Activated CD8-positive, alpha-beta T cell treated with anti-CD3 and anti-CD28 coated beads, Interleukin-2, amount 10 ng/mL, durations not matched to agents 7 days and 5 days (primary cell): ENCODE results near the gene PPM1J. TPM values are rescaled to one million over a fixed set of nuclear protein-coding genes. Genes with fewer than 3 reads are reported as not detected.
"Not testable (repeated sequence)": the region's sequence is repeated elsewhere in the genome, so short reads cannot be mapped to it uniquely, and the experiment has no call there.

Experiments
- ATAC-seq: fragments of 150-1000 bp; cut with Tn5 transposase; one replicate; pipeline ENCODE4 v1.10.0; 2021; ENCODE audit warnings: moderate library complexity
- CTCF ChIA-PET: fragments of 350-600 bp; sonication (Branson Sonifier 250); formaldehyde crosslinking; loops from one replicate; lab custom pipeline; 2021; ENCODE audit warnings: antibody characterized with exemption; lab: Charles Lee
- POLR2A ChIA-PET: fragments of 350-600 bp; sonication (Branson Sonifier 250); formaldehyde crosslinking; loops from one replicate; lab custom pipeline; 2021; ENCODE audit warnings: antibody characterized with exemption; lab: Charles Lee
- DNase-seq: peaks from one replicate; pipeline ENCODE4 v3.0.0-alpha.2; 2020
- H3K27ac Mint-ChIP-seq: one replicate; pipeline ENCODE4 v1.8.0; 2021; ENCODE audit warnings: mild to moderate bottlenecking, mixed read lengths
- H3K27me3 Mint-ChIP-seq: one replicate; pipeline ENCODE4 v1.8.0; 2021; ENCODE audit warnings: low read depth, mixed read lengths
- H3K36me3 Mint-ChIP-seq: one replicate; pipeline ENCODE4 v1.8.0; 2021; ENCODE audit warnings: low read depth, mixed read lengths
- H3K4me1 Mint-ChIP-seq: one replicate; pipeline ENCODE4 v1.8.0; 2021; ENCODE audit warnings: low read depth, mixed read lengths
- H3K4me3 Mint-ChIP-seq: one replicate; pipeline ENCODE4 v1.8.0; 2021; ENCODE audit warnings: mild to moderate bottlenecking, mixed read lengths
- H3K9me3 Mint-ChIP-seq: one replicate; pipeline ENCODE4 v1.8.0; 2022; ENCODE audit warnings: mixed read lengths; ENCODE audit not compliant: insufficient read depth
- total RNA-seq, 2 experiments: library from RNA; stranded (reverse); gene quantifications; one replicate each; pipeline ENCODE4 v1.2.3, GENCODE V29; 2021

The PPM1J gene
- total RNA-seq, 2 experiments from 2014 or later, result not detected

GRCh38 chr1:112731451-112731850, 16.3 kb upstream of the PPM1J start:
- ATAC-seq (no peak), DNase-seq (no peak)
- CTCF ChIA-PET, result interaction anchor here (1.2 kb wide), 1 partner anchor 13 kb away, joined by 3 read pairs; a partner anchor contains a TSS
- Mint-ChIP-seq H3K27ac (no peak overlapping the region), H3K9me3 (no peaks in the 10 kb centered on the region), H3K4me1 (no peaks in the 10 kb centered on the region), H3K27me3 (peaks cover 3% of the 10 kb centered on the region), H3K4me3 (no peak overlapping the region), H3K36me3 (no peaks in the 10 kb centered on the region)
- POLR2A ChIA-PET, result no interaction called here

GRCh38 chr1:112729909-112730308, 14.8 kb upstream of the PPM1J start:
- POLR2A ChIA-PET, result no interaction called here
- no peak overlapping the region for H3K27ac Mint-ChIP-seq

GRCh38 chr1:112729011-112729410, 13.9 kb upstream of the PPM1J start:
- POLR2A ChIA-PET, H3K4me3 Mint-ChIP-seq, H3K27ac Mint-ChIP-seq: not testable (repeated sequence)

More at GRCh38 chr1:112729909-112730308, 14.8 kb upstream of the PPM1J start:
- no peak overlapping the region for H3K4me3 Mint-ChIP-seq
- CTCF ChIA-PET, result interaction anchor here (0.8 to 1.1 kb wide), 2 partner anchors 14 to 343 kb away, joined by 3 to 5 read pairs; partner anchors contain the start of genes LRIG2 and PPM1J
- no peaks in the 10 kb centered on the region for H3K36me3 Mint-ChIP-seq
- no peaks in the 10 kb centered on the region for H3K9me3 Mint-ChIP-seq
- H3K4me1 Mint-ChIP-seq, result no peaks in the 10 kb centered on the region
- no peak for ATAC-seq
- H3K27me3 Mint-ChIP-seq, result peaks cover 8% of the 10 kb centered on the region
- DNase-seq, result no peak

GRCh38 chr1:112728306-112728971, 13.3 kb upstream of the PPM1J start:
- H3K4me1 Mint-ChIP-seq, DNase-seq, H3K9me3 Mint-ChIP-seq, H3K27ac Mint-ChIP-seq, ATAC-seq, POLR2A ChIA-PET, H3K4me3 Mint-ChIP-seq, H3K27me3 Mint-ChIP-seq, CTCF ChIA-PET, H3K36me3 Mint-ChIP-seq: not testable (repeated sequence)

More at GRCh38 chr1:112729011-112729410, 13.9 kb upstream of the PPM1J start:
- H3K36me3 Mint-ChIP-seq, H3K4me1 Mint-ChIP-seq, H3K9me3 Mint-ChIP-seq, ATAC-seq, CTCF ChIA-PET, H3K27me3 Mint-ChIP-seq, DNase-seq: not testable (repeated sequence)

GRCh38 chr1:112727716-112728115, 12.6 kb upstream of the PPM1J start:
- DNase-seq (no peak), ATAC-seq (no peak)
- POLR2A ChIA-PET, result no interaction called here
- Mint-ChIP-seq H3K9me3 (no peaks in the 10 kb centered on the region), H3K4me1 (peaks cover 8% of the 10 kb centered on the region), H3K27ac (no peak overlapping the region), H3K27me3 (peaks cover 11% of the 10 kb centered on the region), H3K4me3 (no peak overlapping the region), H3K36me3 (no peaks in the 10 kb centered on the region)
- CTCF ChIA-PET, result no interaction called here

GRCh38 chr1:112724240-112724639, 9.1 kb upstream of the PPM1J start:
- DNase-seq, H3K27ac Mint-ChIP-seq, H3K9me3 Mint-ChIP-seq, H3K36me3 Mint-ChIP-seq, ATAC-seq, POLR2A ChIA-PET, CTCF ChIA-PET, H3K4me3 Mint-ChIP-seq: not testable (repeated sequence)
- Mint-ChIP-seq H3K27me3 (peaks cover 31% of the 10 kb centered on the region), H3K4me1 (peaks cover 12% of the 10 kb centered on the region)

- Mint-ChIP-seq H3K4me3 (no peak overlapping the region), H3K36me3 (no peaks in the 10 kb centered on the region), H3K9me3 (no peaks in the 10 kb centered on the region), H3K27ac (no peak overlapping the region), H3K27me3 (peaks cover 33% of the 10 kb centered on the region), H3K4me1 (peaks cover 14% of the 10 kb centered on the region)
- DNase-seq, result no peak
- ChIA-PET CTCF (interaction anchor here (9.8 kb wide), 1 partner anchor 82 kb away, joined by 173 read pairs; no protein-coding TSS in a partner anchor), POLR2A (no interaction called here)
- no peak for ATAC-seq
Measured at GRCh38 chr1:112723511-112723839, 8.3 kb upstream of the PPM1J start.

- DNase-seq, result no peak
- Mint-ChIP-seq H3K4me1 (peaks cover 14% of the 10 kb centered on the region), H3K27ac (no peak overlapping the region), H3K36me3 (no peaks in the 10 kb centered on the region), H3K4me3 (no peak overlapping the region), H3K27me3 (peaks cover 33% of the 10 kb centered on the region), H3K9me3 (no peaks in the 10 kb centered on the region)
- ChIA-PET CTCF (interaction anchor here (0.9 to 9.8 kb wide), 3 partner anchors 10 to 332 kb away, joined by 3 to 173 read pairs (median 3); no protein-coding TSS in a partner anchor), POLR2A (no interaction called here)
- ATAC-seq, result peak; percentile 25
Measured at GRCh38 chr1:112722601-112723510, 7.7 kb upstream of the PPM1J start.

- no peak for ATAC-seq
- POLR2A ChIA-PET, result no interaction called here
- no peaks in the 10 kb centered on the region for H3K9me3 Mint-ChIP-seq
- H3K36me3 Mint-ChIP-seq, result no peaks in the 10 kb centered on the region
- no peak for DNase-seq
- CTCF ChIA-PET, result interaction anchor here (0.9 to 9.8 kb wide), 4 partner anchors 9 to 331 kb away, joined by 3 to 173 read pairs (median 4); no protein-coding TSS in a partner anchor
- peaks cover 19% of the 10 kb centered on the region for H3K4me1 Mint-ChIP-seq
- no peak overlapping the region for H3K27ac Mint-ChIP-seq
- H3K4me3 Mint-ChIP-seq, result no peak overlapping the region
- peaks cover 33% of the 10 kb centered on the region for H3K27me3 Mint-ChIP-seq
Measured at GRCh38 chr1:112721966-112722524, 6.9 kb upstream of the PPM1J start.

- POLR2A ChIA-PET, H3K27ac Mint-ChIP-seq, ATAC-seq, H3K36me3 Mint-ChIP-seq, H3K9me3 Mint-ChIP-seq, DNase-seq, H3K4me3 Mint-ChIP-seq: not testable (repeated sequence)
- Mint-ChIP-seq H3K4me1 (peaks cover 21% of the 10 kb centered on the region), H3K27me3 (peaks cover 33% of the 10 kb centered on the region)
- CTCF ChIA-PET, result interaction anchor here (1.8 to 9.8 kb wide), 3 partner anchors 13 to 351 kb away, joined by 4 to 173 read pairs (median 5); partner anchors contain the start of gene LRIG2
Measured at GRCh38 chr1:112721294-112721693, 6.2 kb upstream of the PPM1J start.

- H3K27ac Mint-ChIP-seq, result no peak overlapping the region
- H3K27me3 Mint-ChIP-seq, result peaks cover 33% of the 10 kb centered on the region
- H3K36me3 Mint-ChIP-seq, result no peaks in the 10 kb centered on the region
- no peak overlapping the region for H3K4me3 Mint-ChIP-seq
- H3K4me1 Mint-ChIP-seq, result peaks cover 25% of the 10 kb centered on the region
- POLR2A ChIA-PET, result no interaction called here
- no peaks in the 10 kb centered on the region for H3K9me3 Mint-ChIP-seq
- no peak for DNase-seq
- no peak for ATAC-seq
- CTCF ChIA-PET, result interaction anchor here (1.1 to 9.8 kb wide), 4 partner anchors 13 to 352 kb away, joined by 3 to 173 read pairs (median 4); partner anchors contain the start of gene LRIG2
Measured at GRCh38 chr1:112720800-112721199, 5.7 kb upstream of the PPM1J start.
